Raji (cell line): ENCODE measurements around the gene TIPIN.

ENCODE experiments used
- POLR2A ChIP-seq: IDR thresholded peaks from 2 replicates; pipeline ENCODE4 v1.6.1; 2011; ENCODE audit warnings: low read depth, low read length, control low read depth; ENCODE audit not compliant: insufficient read depth

The TIPIN gene

GRCh38 chr15:66323312-66323928 lies 33.1 kb downstream of the TIPIN start:
- no peak for TF ChIP-seq POLR2A

- TF ChIP-seq POLR2A = no peak
These were observed 44.3 kb downstream of the TIPIN start for GRCh38 chr15:66312144-66312543.

GRCh38 chr15:66310786-66311185 lies 45.7 kb downstream of the TIPIN start:
- TF ChIP-seq POLR2A = no peak

- no peak for TF ChIP-seq POLR2A
These were observed 46.7 kb downstream of the TIPIN start for GRCh38 chr15:66309828-66310227.

GRCh38 chr15:66308531-66308930 lies 48.0 kb downstream of the TIPIN start:
- TF ChIP-seq POLR2A = no peak

GRCh38 chr15:66306381-66306780 lies 50.1 kb downstream of the TIPIN start:
- no peak for TF ChIP-seq POLR2A

- TF ChIP-seq POLR2A = no peak
These were observed 53.8 kb downstream of the TIPIN start for GRCh38 chr15:66302489-66303278.

- no peak for TF ChIP-seq POLR2A
These were observed 57.7 kb downstream of the TIPIN start for GRCh38 chr15:66298803-66299251.

GRCh38 chr15:66296186-66296585 lies 60.3 kb downstream of the TIPIN start:
- TF ChIP-seq POLR2A = no peak

GRCh38 chr15:66294932-66295235 lies 61.6 kb downstream of the TIPIN start:
- TF ChIP-seq POLR2A = no peak

- peak; percentile 64 for TF ChIP-seq POLR2A
These were observed 62.1 kb downstream of the TIPIN start for GRCh38 chr15:66294157-66294931.

GRCh38 chr15:66293419-66294156 lies 62.9 kb downstream of the TIPIN start, which contains the start of gene DIS3L:
TSS of gene DIS3L (plus strand) at chr15:66293568. CDS start at chr15:66293597, 29 bp downstream.
- TF ChIP-seq POLR2A = peak; percentile 81

GRCh38 chr15:66292571-66293418 lies 63.7 kb downstream of the TIPIN start:
- no peak for TF ChIP-seq POLR2A
